ENCODE measurements around the gene HS3ST4. TPM values are rescaled to one million over a fixed set of nuclear protein-coding genes. Genes with fewer than 3 reads are reported as not detected.

HS3ST4 gene
- total and polyA plus RNA-seq, 8 donors = 0.09 to 0.11 (median 0.11) TPM; not detected in 4

GRCh38 chr16:25896411-25896810 lies 204.7 kb downstream of the HS3ST4 start:
- Histone ChIP-seq H3K36me3 (no peaks in the 10 kb centered on the region), H3K27ac (no peak overlapping the region), H3K4me3 (no peak overlapping the region), H3K4me1 (no peaks in the 10 kb centered on the region), H3K9me3 (no peaks in the 10 kb centered on the region), H3K27me3 (peaks cover 0 to 6% of the 10 kb centered on the region in 2 donors)
- intact Hi-C loops (cut with DNase I) = no loop called here
- ATAC-seq = no peak
- no peak for TF ChIP-seq CTCF (IDR thresholded peaks at IDR 0.05)
- DNase-seq = no peak

- no peaks in the 10 kb centered on the region for H3K9me3 ChIP-seq
- intact Hi-C loops (cut with DNase I) = no loop called here
- TF ChIP-seq CTCF (IDR thresholded peaks at IDR 0.05) = no peak
- H3K4me3 ChIP-seq = no peak overlapping the region
- no peaks in the 10 kb centered on the region for H3K36me3 ChIP-seq
- DNase-seq = peak in 1 of 4 donors; percentile 17
- no peaks in the 10 kb centered on the region for H3K4me1 ChIP-seq
- H3K27me3 ChIP-seq = peaks cover 0 to 6% of the 10 kb centered on the region in 2 donors
- no peak overlapping the region for H3K27ac ChIP-seq
- ATAC-seq = no peak
Observed at GRCh38 chr16:25897702-25898101, 205.9 kb downstream of the HS3ST4 start.

- H3K4me1 ChIP-seq = no peaks in the 10 kb centered on the region
- intact Hi-C loops (cut with DNase I) = no loop called here
- DNase-seq (no peak), ATAC-seq (no peak)
- H3K9me3 ChIP-seq = no peaks in the 10 kb centered on the region
- no peaks in the 10 kb centered on the region for H3K27me3 ChIP-seq
- no peak overlapping the region for H3K27ac ChIP-seq
- H3K36me3 ChIP-seq = no peaks in the 10 kb centered on the region
- H3K4me3 ChIP-seq = no peak overlapping the region
- TF ChIP-seq CTCF (IDR thresholded peaks at IDR 0.05) = no peak
Observed at GRCh38 chr16:25905810-25906209, 214.1 kb downstream of the HS3ST4 start.

GRCh38 chr16:25910971-25911370 lies 219.2 kb downstream of the HS3ST4 start:
- intact Hi-C loops (cut with DNase I) = no loop called here
- Histone ChIP-seq H3K36me3 (no peaks in the 10 kb centered on the region), H3K27ac (no peak overlapping the region), H3K4me1 (no peaks in the 10 kb centered on the region), H3K9me3 (no peaks in the 10 kb centered on the region), H3K4me3 (no peak overlapping the region), H3K27me3 (no peaks in the 10 kb centered on the region)
- ATAC-seq = no peak
- TF ChIP-seq CTCF (IDR thresholded peaks at IDR 0.05) = no peak
- no peak for DNase-seq

- intact Hi-C loops (cut with DNase I) = no loop called here
- DNase-seq (no peak), ATAC-seq (no peak)
- Histone ChIP-seq H3K27ac (no peak overlapping the region), H3K36me3 (no peaks in the 10 kb centered on the region), H3K4me3 (no peak overlapping the region), H3K9me3 (no peaks in the 10 kb centered on the region), H3K4me1 (no peaks in the 10 kb centered on the region), H3K27me3 (no peaks in the 10 kb centered on the region)
- no peak for TF ChIP-seq CTCF (IDR thresholded peaks at IDR 0.05)
Observed at GRCh38 chr16:25912321-25912720, 220.6 kb downstream of the HS3ST4 start.
